Measurements from ENCODE around the gene FAS.

Gene FAS

DNA sequence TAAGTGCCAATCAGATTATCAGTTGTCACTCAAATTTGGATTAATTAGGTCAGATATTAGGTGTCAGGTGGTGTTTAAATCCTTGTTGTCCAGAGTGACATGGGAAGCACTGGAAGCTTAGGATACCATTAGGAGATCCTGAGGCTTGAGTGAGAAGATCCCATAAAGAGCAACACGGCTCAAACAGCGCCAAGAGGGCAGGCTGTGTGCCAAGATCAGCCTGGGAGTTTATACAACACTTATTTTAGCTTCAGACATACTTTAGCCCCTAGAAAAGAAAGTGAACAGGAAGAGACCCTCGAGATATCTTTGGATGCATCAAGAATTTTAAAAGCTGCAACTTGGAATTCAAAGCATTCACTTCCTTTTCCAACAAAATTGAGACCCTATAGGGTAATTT, 23.8 kb upstream of the FAS start:
- DNase-seq (ENCODE audit: low read depth in 2 of 2) = no peak
- TF ChIP-seq, protein P1, sequence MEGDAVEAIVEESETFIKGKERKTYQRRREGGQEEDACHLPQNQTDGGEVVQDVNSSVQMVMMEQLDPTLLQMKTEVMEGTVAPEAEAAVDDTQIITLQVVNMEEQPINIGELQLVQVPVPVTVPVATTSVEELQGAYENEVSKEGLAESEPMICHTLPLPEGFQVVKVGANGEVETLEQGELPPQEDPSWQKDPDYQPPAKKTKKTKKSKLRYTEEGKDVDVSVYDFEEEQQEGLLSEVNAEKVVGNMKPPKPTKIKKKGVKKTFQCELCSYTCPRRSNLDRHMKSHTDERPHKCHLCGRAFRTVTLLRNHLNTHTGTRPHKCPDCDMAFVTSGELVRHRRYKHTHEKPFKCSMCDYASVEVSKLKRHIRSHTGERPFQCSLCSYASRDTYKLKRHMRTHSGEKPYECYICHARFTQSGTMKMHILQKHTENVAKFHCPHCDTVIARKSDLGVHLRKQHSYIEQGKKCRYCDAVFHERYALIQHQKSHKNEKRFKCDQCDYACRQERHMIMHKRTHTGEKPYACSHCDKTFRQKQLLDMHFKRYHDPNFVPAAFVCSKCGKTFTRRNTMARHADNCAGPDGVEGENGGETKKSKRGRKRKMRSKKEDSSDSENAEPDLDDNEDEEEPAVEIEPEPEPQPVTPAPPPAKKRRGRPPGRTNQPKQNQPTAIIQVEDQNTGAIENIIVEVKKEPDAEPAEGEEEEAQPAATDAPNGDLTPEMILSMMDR (IDR thresholded peaks at IDR 0.05; ENCODE audit: low read depth, low read length) = no peak
- no peak overlapping the region for H3K4me3 ChIP-seq (replicated peaks in 1 of 2; ENCODE audit: low read depth in 2 of 2, low read length in 2 of 2)

DNA sequence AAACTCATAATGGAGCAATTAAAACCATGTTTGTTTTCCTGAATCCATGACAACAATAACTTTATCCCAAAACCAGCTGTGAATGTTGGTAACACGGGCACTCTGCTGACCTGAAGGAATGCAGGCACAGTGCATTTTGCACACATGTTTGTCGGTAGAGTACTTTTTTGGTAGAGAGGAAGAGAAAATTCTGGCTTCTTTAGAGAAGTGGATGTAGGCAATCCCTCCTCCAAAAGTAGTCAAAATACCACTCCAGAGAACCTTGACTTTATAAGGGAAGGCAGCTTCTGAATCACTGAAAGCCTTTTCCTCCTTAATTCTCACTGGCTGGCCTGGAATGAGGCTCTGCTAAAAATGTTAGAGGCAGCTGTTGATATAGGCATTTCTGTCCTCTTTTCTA, 22.2 kb upstream of the FAS start:
- no peak for DNase-seq (ENCODE audit: low read depth in 2 of 2)
- TF ChIP-seq, protein P1 (IDR thresholded peaks at IDR 0.05; ENCODE audit: low read depth, low read length) = no peak
- H3K4me3 ChIP-seq (replicated peaks in 1 of 2; ENCODE audit: low read depth in 2 of 2, low read length in 2 of 2) = no peak overlapping the region

DNA sequence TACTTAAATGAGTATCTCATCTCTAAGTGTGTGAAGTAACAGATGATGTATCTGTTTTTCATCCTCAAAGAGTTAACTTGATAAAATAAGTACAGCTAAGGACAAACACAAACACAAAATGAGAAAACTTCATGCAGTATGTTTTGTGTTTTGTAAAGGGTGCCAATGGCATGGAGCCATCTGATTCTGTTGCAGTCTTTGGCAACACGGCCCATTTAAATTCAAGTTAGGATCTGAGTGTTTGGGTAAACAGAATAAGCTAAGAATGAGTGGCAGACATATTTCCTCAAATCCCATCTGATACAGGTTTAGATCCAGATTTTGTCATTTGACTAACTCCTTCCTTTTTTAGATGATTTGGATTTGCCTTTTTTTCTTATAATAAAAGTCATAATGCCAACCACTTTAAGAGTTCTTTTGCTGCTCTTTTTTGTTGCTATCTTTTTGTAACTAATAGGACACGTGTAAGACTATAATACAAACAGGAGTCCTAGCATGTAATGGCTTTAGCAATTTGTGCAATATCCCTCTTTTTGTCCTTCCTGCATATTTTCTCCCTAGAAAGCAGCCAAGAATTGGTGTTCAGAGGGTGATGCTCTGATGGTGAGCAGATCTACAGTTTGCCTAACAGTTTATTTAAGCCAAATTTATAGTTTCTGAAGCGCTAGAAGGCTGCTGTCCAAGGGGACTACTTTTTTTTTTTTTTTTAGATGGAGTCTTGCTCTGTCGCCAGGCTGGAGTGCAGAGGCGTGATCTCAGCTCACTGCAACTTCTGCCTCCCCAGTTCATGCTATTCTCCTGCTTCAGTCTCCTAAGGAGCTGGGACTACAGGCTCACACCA, 19.2 kb upstream of the FAS start:
- H3K4me3 ChIP-seq (replicated peaks in 1 of 2; ENCODE audit: low read depth in 2 of 2, low read length in 2 of 2) = no peak overlapping the region
- TF ChIP-seq, protein P1 (IDR thresholded peaks at IDR 0.05; ENCODE audit: low read depth, low read length) = no peak
- DNase-seq (ENCODE audit: low read depth in 2 of 2) = peak in 1 of 2 donors; percentile 69

DNA sequence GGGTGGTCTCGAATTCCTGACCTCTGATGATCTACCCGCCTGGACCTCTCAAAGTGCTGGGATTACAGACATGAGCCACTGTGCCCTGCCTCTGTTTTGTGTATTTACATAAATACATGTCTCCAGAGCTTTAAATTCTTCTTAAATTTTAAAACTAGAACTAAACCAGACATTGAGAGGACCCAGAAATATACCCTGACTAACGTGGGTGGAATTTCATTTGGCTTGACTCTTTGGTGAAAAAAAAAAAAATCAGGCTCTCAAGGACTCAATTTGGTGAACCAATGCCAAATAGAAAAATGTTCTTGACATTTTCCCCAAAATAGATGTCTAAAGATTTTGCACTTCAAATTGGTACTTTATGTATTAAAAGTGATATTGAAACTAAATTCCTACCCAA, 16.6 kb upstream of the FAS start:
- no peak overlapping the region for H3K4me3 ChIP-seq (replicated peaks in 1 of 2; ENCODE audit: low read depth in 2 of 2, low read length in 2 of 2)
- DNase-seq (ENCODE audit: low read depth in 2 of 2) = peak; percentile 57 to 73
- TF ChIP-seq, protein P1 (IDR thresholded peaks at IDR 0.05; ENCODE audit: low read depth, low read length) = no peak

DNA sequence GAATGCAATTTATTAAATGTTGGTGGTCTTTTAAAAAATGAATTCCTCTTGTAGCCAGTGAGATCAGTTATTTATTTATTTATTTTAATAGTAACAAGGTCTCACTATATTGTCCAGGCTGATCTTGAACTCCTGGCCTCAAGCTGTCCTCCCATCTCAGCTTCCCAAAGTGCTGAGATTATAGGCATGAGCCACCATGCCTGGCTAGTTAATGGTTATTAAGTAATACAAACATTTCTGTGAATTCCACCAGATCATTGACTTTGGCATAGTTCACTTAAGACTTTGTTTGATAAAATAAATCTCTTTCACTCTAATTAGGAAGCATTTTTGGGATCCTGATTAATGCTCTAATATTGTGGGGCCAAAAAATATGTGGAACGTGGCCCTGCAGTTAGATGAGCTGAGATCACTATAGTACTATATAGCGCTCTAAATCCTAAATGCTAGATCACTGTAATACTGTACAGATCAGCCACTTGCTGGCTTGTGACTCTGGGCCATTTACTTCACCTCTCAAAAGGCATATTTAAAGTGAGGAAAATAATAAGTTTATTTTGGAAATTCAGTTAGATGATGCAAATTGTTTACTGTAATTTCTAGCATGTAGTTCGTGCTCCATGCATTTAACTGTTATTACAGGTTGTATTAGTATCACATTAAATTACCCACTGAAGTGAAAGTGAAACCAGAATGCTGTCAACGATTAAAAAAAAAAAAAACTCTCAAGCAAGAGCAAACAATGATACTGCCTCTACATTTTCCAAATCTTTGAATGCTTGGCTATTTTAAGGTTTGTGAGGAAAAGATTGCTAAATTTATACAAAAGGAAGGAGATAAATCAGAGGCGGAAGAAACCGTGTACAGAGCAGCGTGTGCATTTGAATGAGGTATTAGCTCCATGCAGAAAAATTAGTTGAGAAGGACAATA, 15.9 kb upstream of the FAS start:
- TF ChIP-seq, protein P1 (IDR thresholded peaks at IDR 0.05; ENCODE audit: low read depth, low read length) = no peak
- DNase-seq (ENCODE audit: low read depth in 2 of 2) = peak; percentile 33 to 63
- H3K4me3 ChIP-seq (replicated peaks in 1 of 2; ENCODE audit: low read depth in 2 of 2, low read length in 2 of 2) = peak overlapping the region; percentile 19 to 53

DNA sequence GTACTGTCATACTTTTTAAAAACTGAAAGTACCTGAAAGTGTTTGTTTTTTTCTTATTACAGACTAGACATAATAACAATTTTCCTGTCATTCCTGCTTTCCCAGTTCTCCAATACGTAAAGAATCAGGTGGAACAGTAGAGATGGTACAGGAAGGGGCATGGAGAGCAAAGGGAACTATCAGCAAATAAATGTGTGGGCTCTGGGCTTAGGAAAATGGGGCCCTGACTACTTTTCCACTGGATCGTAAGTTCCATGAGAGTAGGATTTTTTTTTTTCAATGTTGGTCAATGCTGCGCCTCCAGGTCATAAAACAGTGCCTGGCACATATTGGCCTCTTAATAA, 15.2 kb upstream of the FAS start:
- TF ChIP-seq, protein P1 (IDR thresholded peaks at IDR 0.05; ENCODE audit: low read depth, low read length) = no peak
- DNase-seq (ENCODE audit: low read depth in 2 of 2) = no peak
- H3K4me3 ChIP-seq (replicated peaks in 1 of 2; ENCODE audit: low read depth in 2 of 2, low read length in 2 of 2) = peak overlapping the region; percentile 19 to 53

Data from cardiac fibroblast (primary cell).